Stimulated activated effector memory CD8-positive, alpha-beta T cell treated with anti-CD3 and anti-CD28 coated beads, Interleukin-12 subunit alpha, Interleukin-12 subunit beta, amount 100 ng/mL, for 72 hours (primary cell): Measurements from ENCODE around the gene ESPN.
"Not testable (repeated sequence)": the region's sequence is repeated elsewhere in the genome, so short reads cannot be mapped to it uniquely, and the experiment has no call there.

Source experiments
- ATAC-seq: fragments of 150-1000 bp; cut with Tn5 transposase; 2 replicates; pipeline ENCODE4 v1.10.0; 2021
- DNase-seq, 2 donors: peaks; one replicate each; pipeline ENCODE4 v3.0.0; 2021 to 2022; ENCODE audit warnings: low spot score in 2 of 2
- H3K27ac Mint-ChIP-seq: one replicate; pipeline ENCODE4 v1.8.0; 2022; ENCODE audit warnings: mild to moderate bottlenecking, mixed read lengths
- H3K36me3 Mint-ChIP-seq: one replicate; pipeline ENCODE4 v1.8.0; 2022; ENCODE audit warnings: mild to moderate bottlenecking, mixed read lengths
- H3K4me1 Mint-ChIP-seq: one replicate; pipeline ENCODE4 v1.8.0; 2022; ENCODE audit warnings: mixed read lengths
- H3K4me3 Mint-ChIP-seq: one replicate; pipeline ENCODE4 v1.8.0; 2022; ENCODE audit warnings: mild to moderate bottlenecking, mixed read lengths
- H3K9me3 Mint-ChIP-seq: one replicate; pipeline ENCODE4 v1.8.0; 2022; ENCODE audit warnings: mixed read lengths

ESPN gene, protein sequence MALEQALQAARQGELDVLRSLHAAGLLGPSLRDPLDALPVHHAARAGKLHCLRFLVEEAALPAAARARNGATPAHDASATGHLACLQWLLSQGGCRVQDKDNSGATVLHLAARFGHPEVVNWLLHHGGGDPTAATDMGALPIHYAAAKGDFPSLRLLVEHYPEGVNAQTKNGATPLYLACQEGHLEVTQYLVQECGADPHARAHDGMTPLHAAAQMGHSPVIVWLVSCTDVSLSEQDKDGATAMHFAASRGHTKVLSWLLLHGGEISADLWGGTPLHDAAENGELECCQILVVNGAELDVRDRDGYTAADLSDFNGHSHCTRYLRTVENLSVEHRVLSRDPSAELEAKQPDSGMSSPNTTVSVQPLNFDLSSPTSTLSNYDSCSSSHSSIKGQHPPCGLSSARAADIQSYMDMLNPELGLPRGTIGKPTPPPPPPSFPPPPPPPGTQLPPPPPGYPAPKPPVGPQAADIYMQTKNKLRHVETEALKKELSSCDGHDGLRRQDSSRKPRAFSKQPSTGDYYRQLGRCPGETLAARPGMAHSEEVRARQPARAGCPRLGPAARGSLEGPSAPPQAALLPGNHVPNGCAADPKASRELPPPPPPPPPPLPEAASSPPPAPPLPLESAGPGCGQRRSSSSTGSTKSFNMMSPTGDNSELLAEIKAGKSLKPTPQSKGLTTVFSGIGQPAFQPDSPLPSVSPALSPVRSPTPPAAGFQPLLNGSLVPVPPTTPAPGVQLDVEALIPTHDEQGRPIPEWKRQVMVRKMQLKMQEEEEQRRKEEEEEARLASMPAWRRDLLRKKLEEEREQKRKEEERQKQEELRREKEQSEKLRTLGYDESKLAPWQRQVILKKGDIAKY

DNA sequence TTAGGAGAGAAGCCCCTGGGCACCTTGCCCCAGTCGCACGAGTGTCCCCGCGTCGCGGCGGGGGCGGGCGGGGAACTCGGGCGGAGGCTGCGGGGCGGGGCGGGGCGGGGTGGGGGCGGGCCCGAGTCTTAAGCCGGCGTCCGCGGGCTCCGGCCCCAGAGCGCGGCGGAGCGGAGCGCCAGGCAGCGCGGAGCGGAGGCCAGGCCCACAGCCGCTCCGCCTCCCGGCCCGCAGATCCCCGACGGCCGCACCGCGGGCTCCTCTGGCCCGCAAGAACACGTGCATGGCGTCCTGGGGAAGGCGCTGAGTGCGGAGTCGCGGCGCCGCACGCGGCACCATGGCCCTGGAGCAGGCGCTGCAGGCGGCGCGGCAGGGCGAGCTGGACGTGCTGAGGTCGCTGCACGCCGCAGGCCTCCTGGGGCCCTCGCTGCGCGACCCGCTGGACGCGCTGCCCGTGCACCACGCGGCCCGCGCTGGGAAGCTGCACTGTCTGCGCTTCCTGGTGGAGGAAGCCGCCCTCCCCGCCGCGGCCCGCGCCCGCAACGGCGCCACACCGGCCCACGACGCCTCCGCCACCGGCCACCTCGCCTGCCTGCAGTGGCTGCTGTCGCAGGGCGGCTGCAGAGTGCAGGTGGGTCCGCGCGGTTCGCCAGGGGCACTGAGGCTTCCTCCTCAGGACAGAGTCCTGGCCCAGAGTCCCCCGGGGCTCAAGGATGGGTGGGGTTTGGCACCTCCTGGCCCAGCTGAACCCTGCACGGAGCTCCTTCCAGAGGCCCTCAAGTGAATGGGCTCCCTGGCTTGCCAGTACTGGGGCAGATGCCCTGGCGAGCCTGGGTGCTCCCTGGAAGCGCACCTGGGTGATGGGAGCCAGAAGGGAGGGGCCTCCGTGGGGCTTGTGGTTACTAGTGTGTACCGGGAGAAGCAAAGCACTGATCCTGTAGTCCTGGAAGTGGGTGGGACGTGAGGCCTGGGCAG is at the start of gene ESPN:
Gene ESPN, plus strand, starts transcription at position 158 of the 975 bp plus-strand sequence. Its CDS starts 180 bp downstream, at position 338.
- no peaks in the 10 kb centered on the region for H3K36me3 Mint-ChIP-seq
- DNase-seq = no peak
- H3K9me3 Mint-ChIP-seq = no peaks in the 10 kb centered on the region
- H3K4me1 Mint-ChIP-seq = peaks cover 19% of the 10 kb centered on the region
- peak; percentile 22 for ATAC-seq
- H3K4me3 Mint-ChIP-seq = peak within 1 kb of the TSS; percentile 70
- H3K27ac Mint-ChIP-seq = no peak within 1 kb of the TSS

DNA sequence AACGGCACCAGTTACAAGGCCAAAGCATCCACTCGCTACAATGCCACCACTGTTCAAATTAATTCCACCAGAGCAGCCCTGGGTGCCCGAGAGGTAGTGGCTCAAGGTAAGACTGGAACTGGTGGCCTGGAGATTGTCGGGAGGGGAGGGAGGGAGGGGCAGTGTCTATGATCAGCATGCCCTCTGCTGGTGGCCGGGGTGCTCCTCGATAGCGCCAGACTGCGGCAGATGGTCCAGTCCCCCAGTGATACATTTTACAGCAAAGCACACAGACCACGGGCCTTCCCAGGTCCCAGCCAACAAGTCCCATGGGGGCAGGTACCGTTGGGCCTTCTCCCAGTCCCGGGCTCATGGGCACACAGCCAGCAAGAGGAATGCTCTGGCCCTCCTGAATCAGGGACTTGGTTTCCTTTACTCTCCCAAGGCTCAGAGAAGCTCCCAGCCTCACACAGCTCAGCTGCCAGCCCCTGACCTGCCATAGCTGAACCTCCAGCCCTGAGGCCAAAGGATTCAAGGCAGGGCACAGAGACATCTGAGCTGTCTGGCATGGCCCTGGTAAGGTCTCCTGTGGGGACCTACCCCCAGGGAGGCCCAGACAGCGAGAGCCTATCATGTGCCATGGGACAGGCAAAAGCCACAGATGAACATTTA is 46.4 kb upstream of the ESPN start:
- no peak for ATAC-seq
- DNase-seq = no peak
- H3K4me1 Mint-ChIP-seq = no peaks in the 10 kb centered on the region
- no peak overlapping the region for H3K4me3 Mint-ChIP-seq
- no peaks in the 10 kb centered on the region for H3K36me3 Mint-ChIP-seq
- no peaks in the 10 kb centered on the region for H3K9me3 Mint-ChIP-seq
- peak overlapping the region; percentile 32 for H3K27ac Mint-ChIP-seq

DNA sequence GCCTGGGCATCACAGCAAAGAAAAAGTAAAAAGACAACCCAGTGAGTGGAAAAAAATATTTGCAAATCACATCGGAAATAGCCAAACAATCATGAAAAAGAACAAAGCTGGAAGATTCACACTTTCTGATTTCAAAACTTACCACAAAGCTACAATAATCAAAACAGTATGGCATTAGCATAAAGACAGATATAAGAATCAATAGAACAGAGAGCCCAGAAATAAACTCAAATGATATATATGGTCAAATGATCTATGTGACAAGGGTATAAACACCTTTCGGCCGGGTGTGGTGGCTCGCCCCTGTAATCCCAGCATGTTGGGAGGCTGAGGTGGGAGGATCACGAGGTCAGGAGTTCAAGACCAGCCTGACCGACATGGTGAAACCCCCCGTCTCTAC is 44.5 kb upstream of the ESPN start:
- ATAC-seq (no peak), DNase-seq (no peak)
- H3K9me3 Mint-ChIP-seq = no peaks in the 10 kb centered on the region
- no peaks in the 10 kb centered on the region for H3K36me3 Mint-ChIP-seq
- H3K4me1 Mint-ChIP-seq = no peaks in the 10 kb centered on the region
- no peak overlapping the region for H3K27ac Mint-ChIP-seq
- H3K4me3 Mint-ChIP-seq = no peak overlapping the region

DNA sequence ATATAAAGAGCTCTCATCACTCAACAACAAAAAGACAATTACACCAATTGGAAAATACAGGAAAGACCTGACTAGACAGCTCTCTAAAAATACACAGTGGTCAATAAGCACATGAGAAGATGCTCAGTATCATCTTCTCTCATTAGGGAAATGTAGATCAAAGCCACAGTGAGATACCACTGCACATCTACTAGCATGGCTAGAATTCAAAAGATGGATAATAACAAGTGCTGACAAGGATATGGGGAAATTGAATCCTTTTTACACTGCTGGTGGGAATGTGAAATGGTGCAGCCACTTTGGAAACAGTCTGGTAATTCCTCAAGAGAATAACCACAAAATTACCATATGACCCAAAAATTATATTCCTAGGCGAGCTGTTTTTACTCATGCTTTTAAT is 40.4 kb upstream of the ESPN start:
- Mint-ChIP-seq H3K27ac (no peak overlapping the region), H3K9me3 (no peaks in the 10 kb centered on the region), H3K4me1 (no peaks in the 10 kb centered on the region), H3K36me3 (no peaks in the 10 kb centered on the region), H3K4me3 (no peak overlapping the region)
- no peak for DNase-seq
- no peak for ATAC-seq

DNA sequence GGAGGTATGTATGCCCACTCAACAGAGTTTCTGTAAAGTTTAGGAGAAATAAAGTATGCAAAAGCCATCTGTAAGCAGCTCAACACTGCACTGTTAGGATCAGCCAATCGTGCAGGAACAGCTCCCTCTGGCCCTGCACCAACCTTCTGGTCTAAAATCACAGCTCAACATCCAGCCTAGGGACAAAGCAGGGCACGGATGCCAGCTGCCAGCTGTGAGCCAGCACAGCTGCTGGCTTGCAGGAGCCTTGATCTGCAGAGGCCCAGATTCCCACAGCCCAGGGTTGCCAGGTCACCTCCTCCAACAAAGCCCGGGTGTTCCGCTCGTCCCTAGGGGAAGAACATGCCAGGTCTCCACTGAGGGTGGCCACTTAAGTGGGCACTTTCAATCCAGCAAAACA is 39.6 kb upstream of the ESPN start:
- ATAC-seq = no peak

DNA sequence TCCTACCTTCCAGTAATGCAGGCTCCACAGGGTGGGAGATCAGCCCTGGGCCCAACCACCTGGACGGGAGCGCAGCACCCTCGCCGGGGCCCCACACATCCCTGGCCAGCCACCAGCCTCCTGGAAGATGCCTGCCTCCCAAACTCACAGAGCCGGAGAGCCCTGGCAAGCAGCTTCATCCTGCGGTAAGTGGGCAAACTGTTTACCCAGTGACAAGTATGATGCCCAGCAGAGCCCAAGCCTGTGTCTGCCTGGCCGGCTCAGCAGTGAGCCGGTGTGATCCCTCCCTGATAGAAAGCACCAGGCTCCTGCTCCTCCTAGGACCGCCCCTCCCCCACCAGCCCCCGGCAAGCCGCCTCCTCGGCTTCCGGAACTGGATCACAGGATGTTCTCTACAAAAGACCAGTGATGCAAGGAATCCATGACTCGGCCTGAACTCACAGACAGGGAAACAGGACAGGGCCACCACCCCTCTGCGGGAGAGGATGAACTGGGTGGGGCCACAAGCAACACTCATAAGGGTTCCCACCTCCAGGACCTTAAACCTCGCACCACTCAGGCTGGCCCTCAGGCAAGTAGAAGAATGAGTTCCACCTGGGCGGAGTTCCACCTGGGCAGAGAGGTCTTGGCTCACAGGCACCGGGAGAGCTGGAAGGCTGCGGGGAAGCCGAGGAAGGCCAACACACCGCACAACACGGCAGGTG is 38.9 kb upstream of the ESPN start:
- Mint-ChIP-seq H3K4me3 (no peak overlapping the region), H3K27ac (no peak overlapping the region), H3K4me1 (no peaks in the 10 kb centered on the region), H3K9me3 (no peaks in the 10 kb centered on the region), H3K36me3 (no peaks in the 10 kb centered on the region)
- no peak for DNase-seq
- ATAC-seq = no peak

More for the DNA sequence above, 39.6 kb upstream of the ESPN start:
- H3K4me1 Mint-ChIP-seq = no peaks in the 10 kb centered on the region
- H3K36me3 Mint-ChIP-seq = no peaks in the 10 kb centered on the region
- H3K27ac Mint-ChIP-seq = no peak overlapping the region
- no peak for DNase-seq
- H3K9me3 Mint-ChIP-seq = no peaks in the 10 kb centered on the region
- no peak overlapping the region for H3K4me3 Mint-ChIP-seq

DNA sequence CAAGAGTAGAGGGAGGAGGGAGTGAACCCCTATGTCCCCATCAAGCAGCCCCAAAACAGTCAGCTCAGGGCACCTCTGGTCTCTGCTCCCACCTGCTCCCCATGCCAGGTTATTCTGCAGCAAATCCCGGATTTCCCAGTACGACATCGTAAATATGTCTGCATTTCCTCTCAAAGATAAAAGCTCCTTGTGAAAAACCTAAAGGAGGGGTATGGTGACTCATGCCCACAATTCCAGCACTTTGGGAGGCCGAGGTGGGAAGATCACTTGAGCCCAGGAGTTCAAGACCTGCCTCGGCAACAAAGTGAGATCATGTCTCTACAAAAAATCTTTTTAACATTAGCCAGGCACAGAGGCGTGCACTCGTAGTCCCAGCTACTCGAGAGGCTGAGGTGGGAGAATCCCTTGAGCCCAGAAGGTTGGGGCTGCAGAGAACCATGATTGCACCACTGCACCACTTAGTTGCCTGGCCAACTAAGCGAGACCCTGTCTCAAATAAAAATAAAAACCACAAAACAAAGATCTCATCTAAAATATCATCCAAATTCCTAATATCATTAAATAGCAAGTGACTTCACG is 38.1 kb upstream of the ESPN start:
- ATAC-seq (no peak), DNase-seq (no peak)
- H3K4me3 Mint-ChIP-seq = no peak overlapping the region
- H3K4me1 Mint-ChIP-seq = no peaks in the 10 kb centered on the region
- no peaks in the 10 kb centered on the region for H3K36me3 Mint-ChIP-seq
- H3K27ac Mint-ChIP-seq = no peak overlapping the region
- no peaks in the 10 kb centered on the region for H3K9me3 Mint-ChIP-seq

DNA sequence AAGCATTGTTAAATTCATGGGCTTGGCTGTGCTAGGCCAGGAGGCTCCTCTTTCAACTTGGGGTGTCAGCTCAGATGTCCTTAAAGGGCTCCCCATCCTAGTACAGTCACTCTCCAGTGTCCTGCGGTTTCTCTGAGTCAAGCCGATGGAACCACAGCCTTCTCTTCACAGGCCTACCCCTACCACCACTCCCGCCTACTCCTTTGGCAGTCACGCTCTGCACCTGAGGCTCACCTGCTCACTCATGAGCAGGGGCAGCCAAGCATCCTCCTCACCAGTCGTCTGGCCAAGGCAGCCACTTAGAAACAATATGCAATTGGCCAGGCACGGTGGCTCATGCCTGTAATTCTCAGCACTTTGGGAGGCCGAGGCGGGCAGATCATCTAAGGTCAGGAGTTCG is 34.6 kb upstream of the ESPN start:
- ATAC-seq (no peak), DNase-seq (no peak)
- H3K36me3 Mint-ChIP-seq = no peaks in the 10 kb centered on the region
- no peak overlapping the region for H3K4me3 Mint-ChIP-seq
- H3K27ac Mint-ChIP-seq = no peak overlapping the region
- H3K4me1 Mint-ChIP-seq = peaks cover 20% of the 10 kb centered on the region
- no peaks in the 10 kb centered on the region for H3K9me3 Mint-ChIP-seq

DNA sequence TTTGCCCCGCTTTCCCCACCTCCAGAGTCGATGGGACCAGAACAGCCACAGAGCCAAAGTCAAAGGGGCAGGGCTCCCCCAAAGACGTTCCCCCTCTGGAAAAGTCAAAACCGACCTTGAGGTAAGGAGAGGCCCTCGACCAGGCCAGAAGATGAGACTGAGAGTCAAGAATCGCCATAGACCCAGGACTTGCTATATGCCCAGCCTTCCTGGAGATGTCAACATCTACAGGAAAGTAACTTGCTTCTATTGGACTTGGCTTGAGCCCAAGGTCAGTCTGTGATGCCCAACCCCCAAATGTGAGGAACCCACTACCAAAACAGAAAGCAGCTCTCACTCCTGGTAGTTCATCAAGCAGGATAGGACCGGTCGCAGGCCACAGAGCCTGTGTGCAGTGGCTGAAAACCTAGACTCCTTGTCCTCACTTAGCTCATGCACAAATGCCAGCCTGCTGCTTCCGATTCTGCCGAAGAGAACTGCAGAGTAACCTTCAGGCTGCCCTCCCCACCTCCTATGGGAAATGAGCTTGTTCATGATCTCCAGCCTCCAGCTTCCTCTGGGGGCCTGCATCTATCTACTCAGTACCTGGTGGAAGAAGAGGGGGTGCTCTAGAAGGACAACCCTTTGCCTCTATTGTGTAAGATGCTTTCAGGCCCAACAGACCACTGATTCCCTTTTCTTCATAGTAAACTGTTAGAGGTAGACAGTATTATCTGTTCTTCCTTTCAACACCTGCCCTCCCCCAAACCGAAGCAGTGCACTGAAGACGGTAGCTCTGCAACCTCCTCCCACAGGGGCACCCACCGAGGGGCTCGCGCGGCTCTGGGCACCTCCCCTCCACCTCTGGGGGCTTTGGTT is 32.4 kb upstream of the ESPN start:
- Mint-ChIP-seq H3K9me3 (no peaks in the 10 kb centered on the region), H3K4me1 (peaks cover 24% of the 10 kb centered on the region)

DNA sequence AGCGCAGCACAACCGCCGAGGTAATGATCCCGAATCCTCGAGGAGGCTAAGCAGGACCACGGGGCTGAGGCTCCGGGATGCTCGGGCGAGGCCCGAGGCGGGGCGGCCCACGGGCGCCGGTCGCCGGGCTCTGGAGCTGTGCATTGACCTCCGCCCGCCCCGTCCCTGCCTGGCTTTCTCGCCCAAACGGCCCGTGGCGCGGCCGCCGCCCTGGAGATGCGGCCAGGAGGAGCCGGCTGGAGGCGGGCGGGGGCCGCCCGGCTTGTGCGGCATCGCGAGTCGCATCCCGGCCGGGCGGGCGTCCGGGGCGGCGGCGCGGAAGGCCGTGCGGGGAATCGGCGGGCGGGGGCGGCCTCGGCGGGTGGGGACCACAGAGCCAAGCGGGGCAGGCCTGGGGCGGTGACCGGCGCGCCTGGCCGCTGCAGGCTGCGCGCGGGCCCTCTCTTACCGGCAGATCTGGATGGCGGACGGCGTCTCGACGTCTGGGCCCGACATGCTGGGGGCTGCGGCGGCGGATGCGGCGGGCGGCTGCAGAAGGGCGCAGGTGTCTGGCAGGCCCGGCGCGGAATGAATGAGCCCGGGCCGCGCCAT is 31.7 kb upstream of the ESPN start:
- H3K4me1 Mint-ChIP-seq = peaks cover 24% of the 10 kb centered on the region
- no peaks in the 10 kb centered on the region for H3K36me3 Mint-ChIP-seq
- no peaks in the 10 kb centered on the region for H3K9me3 Mint-ChIP-seq
- no peak for ATAC-seq
- peak overlapping the region; percentile 34 for H3K27ac Mint-ChIP-seq
- DNase-seq = no peak
- peak overlapping the region; percentile 74 for H3K4me3 Mint-ChIP-seq

More for the DNA sequence above, 32.4 kb upstream of the ESPN start:
- Mint-ChIP-seq H3K27ac (peak overlapping the region; percentile 34), H3K36me3 (no peaks in the 10 kb centered on the region), H3K4me3 (peak overlapping the region; percentile 74)
- DNase-seq (peak in 1 of 2 donors; percentile 70), ATAC-seq (no peak)

DNA sequence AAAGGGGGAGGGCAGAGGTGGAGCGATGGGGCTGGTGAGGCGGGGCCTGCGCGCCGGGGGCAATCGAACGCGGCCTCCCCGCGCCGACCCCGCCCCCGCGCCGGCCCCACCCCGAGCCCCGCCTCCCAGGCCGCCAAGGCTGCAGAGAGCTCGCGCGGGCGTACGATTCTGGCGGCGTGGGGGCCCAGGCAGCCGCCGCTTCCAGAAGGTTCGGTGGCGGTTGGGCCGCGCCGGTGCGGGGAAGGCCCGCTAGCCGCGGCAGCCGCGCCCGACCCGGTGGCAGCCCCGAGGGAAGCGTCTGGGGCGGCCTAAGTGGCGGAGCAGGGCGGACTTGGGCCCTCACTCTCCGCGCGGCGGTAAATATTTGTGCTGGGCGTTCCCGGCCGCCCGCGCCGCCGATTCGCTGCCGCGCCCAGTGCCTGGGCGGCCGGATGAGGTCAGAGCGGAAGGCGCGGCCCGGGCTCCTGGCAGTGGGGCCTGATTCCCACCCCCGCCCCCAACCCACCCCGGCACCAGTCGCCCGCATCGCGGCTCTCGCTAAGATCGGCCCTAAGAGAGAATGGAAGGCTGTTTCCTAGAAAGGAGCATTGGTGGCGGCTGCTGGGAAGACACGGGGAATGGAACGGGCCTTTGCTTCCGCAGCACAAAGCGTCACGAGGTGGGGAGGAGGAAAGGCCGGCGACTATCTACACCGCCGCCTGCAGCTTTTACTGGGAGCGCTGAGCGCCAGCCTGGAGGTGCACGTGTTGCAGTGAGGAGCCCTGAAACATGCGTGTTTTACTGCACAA is 31.0 kb upstream of the ESPN start, which contains the start of gene ACOT7:
Gene ACOT7, minus strand, starts transcription at position 368 of the 788 bp plus-strand sequence. CDS start 368 bp downstream, outside the sequence.
- Mint-ChIP-seq H3K27ac (peak within 1 kb of the TSS; percentile 52), H3K4me1 (peaks cover 24% of the 10 kb centered on the region), H3K9me3 (no peaks in the 10 kb centered on the region), H3K36me3 (no peaks in the 10 kb centered on the region), H3K4me3 (peak within 1 kb of the TSS; percentile 74)
- peak; percentile 92 for ATAC-seq
- peak; percentile 84 to 93 for DNase-seq

DNA sequence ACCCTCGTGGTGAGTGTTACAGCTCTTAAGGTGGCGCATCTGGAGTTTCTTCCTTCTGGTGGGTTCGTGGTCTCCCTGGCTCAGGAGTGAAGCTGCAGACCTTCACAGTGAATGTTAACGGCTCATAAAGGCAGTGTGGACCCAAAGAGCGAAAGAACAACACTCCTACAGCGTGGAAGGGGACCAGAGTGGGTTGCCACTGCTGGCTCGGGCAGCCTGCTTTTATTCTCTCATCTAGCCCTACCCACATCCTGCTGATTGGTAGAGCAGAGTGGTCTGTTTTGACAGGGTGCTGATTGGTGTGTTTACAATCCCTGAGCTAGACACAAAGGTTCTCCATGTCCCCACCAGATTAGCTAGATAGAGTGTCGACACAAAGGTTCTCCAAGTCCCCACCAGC is 29.4 kb upstream of the ESPN start:
- H3K4me3 Mint-ChIP-seq = peak overlapping the region; percentile 74
- DNase-seq, H3K27ac Mint-ChIP-seq, H3K9me3 Mint-ChIP-seq, H3K36me3 Mint-ChIP-seq, ATAC-seq: not testable (repeated sequence)
- H3K4me1 Mint-ChIP-seq = peaks cover 24% of the 10 kb centered on the region
